GM12892 (cell line): Measurements from ENCODE around the gene CDH26.

Experiments
- DNase-seq: peaks from one replicate; pipeline ENCODE4 v3.0.0; 2011; ENCODE audit not compliant: insufficient read length
- FAIRE-seq: peaks from 2 replicates; lab custom pipeline; 2011; peaks lifted over from hg19 to GRCh38; lab: Jason Lieb, UNC
- POLR2A ChIP-seq: IDR thresholded peaks from 2 replicates; pipeline ENCODE4 v1.6.1; 2011; ENCODE audit warnings: low read depth, low read length, control low read depth
- POLR2AphosphoS5 ChIP-seq: IDR thresholded peaks from 2 replicates; pipeline ENCODE4 v1.6.1; 2011; ENCODE audit warnings: low read depth, low read length, control low read depth
- TAF1 ChIP-seq: IDR thresholded peaks from 2 replicates; pipeline ENCODE4 v1.6.1; 2011; ENCODE audit warnings: low read depth, mild to moderate bottlenecking, control low read depth, low read length, borderline replicate concordance

Gene CDH26

DNA sequence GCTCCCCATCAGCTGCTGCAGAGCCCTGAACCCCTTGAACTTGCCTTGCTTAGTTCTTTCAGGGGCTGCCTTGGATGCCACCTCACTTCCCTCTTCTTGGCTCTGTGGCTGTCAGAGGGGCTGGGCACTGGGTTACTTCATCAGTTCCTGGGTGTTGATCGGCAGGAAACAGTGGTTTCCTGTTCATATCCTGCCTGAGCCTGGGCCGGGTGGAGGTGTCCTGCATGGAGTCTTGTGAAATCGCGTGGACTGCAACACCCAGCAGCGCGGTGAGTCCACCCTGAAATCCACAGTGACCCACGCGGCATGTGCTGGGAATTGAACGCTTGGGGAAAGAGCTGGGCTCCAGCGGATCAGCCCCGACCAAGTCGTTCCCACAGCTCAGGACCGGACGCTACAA is 97.5 kb downstream of the CDH26 start:
- FAIRE-seq (no peak), DNase-seq (no peak)
- TF ChIP-seq POLR2A (no peak), TAF1 (no peak), POLR2AphosphoS5 (no peak)

GRCh38 chr20:60056407-60057122 is 98.3 kb downstream of the CDH26 start:
- no peak for DNase-seq
- FAIRE-seq = no peak
- TF ChIP-seq TAF1 = no peak
- no peak for TF ChIP-seq POLR2A
- no peak for TF ChIP-seq POLR2AphosphoS5

- FAIRE-seq (peak; percentile 5), DNase-seq (peak; percentile 46)
- TF ChIP-seq POLR2A (no peak), TAF1 (0 out of 2 replicates have a peak, but pooled peaks have one; percentile 13)
Measured at GRCh38 chr20:60057123-60057865, 99.1 kb downstream of the CDH26 start.

DNA sequence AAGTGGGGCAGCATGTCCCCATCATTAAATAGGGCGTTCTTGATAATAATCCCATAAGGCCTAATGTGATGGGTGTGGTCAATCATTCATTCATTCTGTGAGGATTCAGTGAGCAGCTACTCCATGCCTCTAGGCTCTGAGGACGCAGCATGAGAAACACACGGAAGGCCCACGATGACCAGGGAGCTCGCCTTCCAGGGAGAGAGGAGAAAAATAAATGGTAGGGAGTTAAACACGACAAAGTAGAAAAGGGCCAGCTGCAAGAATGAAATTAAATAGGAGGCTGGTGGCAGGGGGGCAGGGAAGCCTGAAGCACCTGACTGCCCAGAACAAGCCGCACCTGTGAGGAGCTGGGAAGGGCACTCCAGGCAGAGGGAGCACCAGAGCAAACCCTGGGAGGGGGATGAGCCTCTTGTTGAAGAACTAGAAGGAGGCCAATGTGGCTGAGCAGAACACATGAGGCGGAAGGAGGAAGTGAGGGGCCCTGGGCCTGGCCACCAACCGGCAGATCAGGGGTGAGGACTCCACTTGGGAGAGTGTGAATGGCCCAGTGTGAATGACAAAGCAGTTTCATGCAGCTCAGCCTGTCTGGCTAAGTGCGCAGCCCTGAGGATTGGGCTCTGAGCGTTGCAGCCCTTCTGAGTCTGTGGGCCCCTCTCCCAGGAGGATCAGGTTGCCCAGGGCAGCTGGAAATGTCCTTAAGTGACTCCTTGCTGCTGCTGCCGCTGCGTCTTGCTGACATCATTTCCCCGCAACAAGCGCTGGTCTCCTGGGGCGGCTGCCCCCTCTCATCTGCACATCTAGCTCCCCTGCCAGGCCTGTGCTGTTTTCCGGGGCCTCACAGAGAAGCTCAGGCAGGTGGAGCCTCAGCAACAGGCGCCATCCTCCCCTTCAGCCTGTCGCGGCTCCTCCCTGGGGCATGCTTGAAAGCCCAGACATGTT is 99.9 kb downstream of the CDH26 start:
- TF ChIP-seq TAF1 (no peak), POLR2AphosphoS5 (no peak), POLR2A (no peak)
- DNase-seq (no peak), FAIRE-seq (no peak)

GRCh38 chr20:60058879-60059278 is 100.7 kb downstream of the CDH26 start:
- TF ChIP-seq TAF1 = no peak
- TF ChIP-seq POLR2A = no peak
- no peak for TF ChIP-seq POLR2AphosphoS5
- no peak for DNase-seq
- FAIRE-seq = no peak

DNA sequence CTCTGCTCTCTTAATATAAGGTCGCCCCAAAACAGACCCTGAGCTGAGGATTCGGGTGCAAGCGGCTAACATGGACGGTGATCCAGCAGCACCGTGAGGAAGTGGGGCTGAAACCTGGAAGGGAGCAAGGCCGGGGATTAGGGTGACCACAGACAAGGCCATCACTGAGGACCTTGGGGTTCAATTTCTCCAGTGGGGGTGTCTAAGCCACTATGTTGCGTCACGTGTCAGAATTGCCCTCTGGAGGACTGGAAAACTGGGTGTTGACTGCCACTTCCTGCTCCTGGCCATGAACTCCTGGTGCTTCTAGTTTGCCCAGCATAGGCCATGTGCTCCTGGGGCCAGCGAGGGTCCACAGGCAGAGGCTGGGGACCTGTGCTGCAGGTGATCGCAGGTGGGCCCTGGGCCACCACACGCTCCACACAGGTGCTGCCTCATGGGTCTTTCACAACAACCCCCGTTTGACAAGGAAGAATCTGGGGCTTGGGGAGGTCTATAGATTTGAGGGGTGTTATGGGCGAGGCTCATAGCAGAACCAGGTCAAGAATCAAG is 101.9 kb downstream of the CDH26 start:
- DNase-seq = no peak
- FAIRE-seq = no peak
- TF ChIP-seq POLR2A = no peak
- no peak for TF ChIP-seq POLR2AphosphoS5
- no peak for TF ChIP-seq TAF1

- DNase-seq (no peak), FAIRE-seq (no peak)
- no peak for TF ChIP-seq TAF1
- no peak for TF ChIP-seq POLR2A
- no peak for TF ChIP-seq POLR2AphosphoS5
Measured at GRCh38 chr20:60060593-60060992, 102.4 kb downstream of the CDH26 start.

DNA sequence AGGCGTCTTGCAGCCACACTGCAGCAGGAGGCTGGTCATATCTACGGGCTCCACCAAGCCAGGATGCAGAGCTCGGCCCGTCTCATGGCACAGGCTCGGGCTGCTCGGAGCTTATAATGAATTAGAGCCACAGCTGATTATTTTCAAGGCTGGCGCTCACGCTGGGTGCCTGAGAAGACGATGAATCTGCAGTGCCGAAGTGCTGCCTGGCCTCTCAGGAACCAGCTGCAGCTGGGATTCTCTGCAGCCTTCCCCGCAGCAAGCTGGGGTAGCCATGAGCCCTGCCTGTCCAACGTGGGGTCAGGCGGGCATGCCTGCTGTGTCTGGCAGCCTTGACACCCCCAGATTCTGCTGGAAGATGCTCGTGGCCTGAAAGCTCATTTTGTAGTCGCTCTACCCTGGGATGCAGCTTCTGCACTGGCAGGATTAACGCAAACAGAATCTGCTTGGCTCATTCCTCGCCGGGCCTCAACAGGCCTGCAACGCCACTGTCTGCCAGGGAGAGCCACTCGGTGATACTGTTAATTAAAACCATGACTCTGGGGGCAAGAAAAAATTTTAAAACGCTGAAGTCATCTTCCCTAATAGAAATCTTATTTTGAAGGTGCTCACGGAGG is 104.3 kb downstream of the CDH26 start:
- DNase-seq (no peak), FAIRE-seq (no peak)
- no peak for TF ChIP-seq POLR2A
- no peak for TF ChIP-seq TAF1
- TF ChIP-seq POLR2AphosphoS5 = no peak

DNA sequence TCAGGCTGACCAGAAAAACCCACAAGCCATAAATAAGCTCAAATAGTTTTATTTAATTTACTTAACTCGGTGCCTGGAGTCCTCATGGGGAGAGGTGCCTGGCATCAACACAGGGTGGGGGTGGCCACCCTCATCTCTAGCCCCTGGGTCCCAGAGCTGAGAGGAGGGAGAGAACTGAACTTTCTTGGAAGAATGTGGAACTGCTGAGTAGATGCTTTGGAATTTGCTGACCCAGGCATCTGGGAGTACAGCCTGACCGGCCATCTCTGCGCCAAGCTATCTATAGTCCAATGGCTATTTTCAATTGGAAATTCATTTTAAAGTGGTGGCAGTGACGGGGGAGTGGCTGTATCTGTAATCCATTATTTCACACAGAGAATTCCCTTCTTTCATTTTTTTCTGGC is 104.8 kb downstream of the CDH26 start:
- FAIRE-seq (no peak), DNase-seq (no peak)
- TF ChIP-seq TAF1 (no peak), POLR2AphosphoS5 (no peak), POLR2A (no peak)

DNA sequence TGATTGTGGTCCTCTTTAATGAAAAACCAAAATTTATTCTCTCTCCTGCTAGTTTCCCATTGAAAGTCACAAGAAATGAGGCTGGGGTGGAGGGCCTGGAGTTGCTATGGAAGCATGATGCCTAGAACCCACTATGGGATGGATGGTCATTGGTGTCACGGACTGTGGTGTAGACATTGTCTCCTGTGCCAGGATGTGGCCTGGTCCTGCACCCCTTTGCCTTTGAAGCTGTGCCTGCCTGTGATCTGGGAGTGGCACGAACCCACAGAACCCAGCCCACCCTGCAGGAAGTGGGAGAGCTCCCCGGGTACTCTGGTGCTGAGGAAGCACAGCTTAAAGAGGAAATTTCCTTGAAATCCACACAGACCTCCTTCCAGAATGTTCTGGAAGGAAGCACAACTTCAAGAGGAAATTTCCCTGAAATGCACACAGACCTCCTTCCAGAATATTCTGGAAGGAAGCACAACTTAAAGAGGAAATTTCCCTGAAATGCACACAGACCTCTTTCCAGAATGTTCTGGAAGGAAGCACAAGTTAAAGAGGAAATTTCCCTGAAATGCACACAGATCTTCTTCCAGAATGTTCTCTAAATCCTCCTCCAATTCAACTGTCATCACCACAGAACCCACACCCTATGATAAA is 105.6 kb downstream of the CDH26 start:
- TF ChIP-seq TAF1 (no peak), POLR2A (no peak), POLR2AphosphoS5 (no peak)
- DNase-seq = no peak
- FAIRE-seq = no peak
